Hematopoietic multipotent progenitor cell treated with erythropoietin and hydrocortisone succinate and interleukin-3 and kit ligand, for 15 days (in vitro differentiated cells): ENCODE measurements around the gene SF3B6.

Experiments
- DNase-seq: peaks from one replicate; pipeline ENCODE4 v3.0.0-alpha.2; 2015; ENCODE audit warnings: low spot score

SF3B6 gene

GRCh38 chr2:24018241-24018640 is 57.9 kb downstream of the SF3B6 start:
- DNase-seq, result no peak

GRCh38 chr2:24017711-24018110 is 58.4 kb downstream of the SF3B6 start:
- DNase-seq, result no peak
